ENCODE results near the gene KHDC4. TPM values are rescaled to one million over a fixed set of nuclear protein-coding genes. Genes with fewer than 3 reads are reported as not detected.

KHDC4 gene
- total and polyA plus RNA-seq, 4 donors = 31.5 to 53.5 (median 41.2) TPM

DNA sequence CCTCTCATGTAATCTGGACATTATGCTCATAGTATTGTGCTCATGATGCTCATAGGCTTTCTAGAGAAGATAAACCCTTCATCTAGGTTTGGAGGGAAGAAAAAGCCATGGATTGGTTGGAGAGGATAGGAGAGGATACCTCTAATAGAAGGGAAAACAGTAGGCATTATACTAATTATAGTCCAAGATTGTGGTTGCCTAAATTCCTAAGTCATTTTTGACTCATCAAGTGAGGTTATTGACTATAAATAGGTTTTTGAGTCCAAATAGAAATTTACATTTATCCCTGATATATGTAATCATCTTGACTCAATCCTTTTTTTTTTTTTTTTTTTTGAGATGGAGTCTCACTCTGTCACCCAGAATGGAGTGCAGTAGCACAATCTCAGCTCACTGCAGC is 69.8 kb downstream of the KHDC4 start:
- H3K4me3 ChIP-seq (ENCODE audit: low read depth, low read length) = no peak overlapping the region
- peaks cover 28% of the 10 kb centered on the region for H3K36me3 ChIP-seq (ENCODE audit: control insufficient read depth, insufficient read depth, low read length)
- no peak overlapping the region for H3K27ac ChIP-seq (ENCODE audit: low read depth, low read length)
- H3K9me3 ChIP-seq (ENCODE audit: control insufficient read depth, insufficient read depth, low read length) = no peaks in the 10 kb centered on the region
- DNase-seq (ENCODE audit: low read depth in 4 of 6, low spot score in 6 of 6) = no peak
- H3K27me3 ChIP-seq (ENCODE audit: control insufficient read depth, insufficient read depth, low read length) = no peaks in the 10 kb centered on the region
- H3K4me1 ChIP-seq (ENCODE audit: control insufficient read depth, insufficient read depth, low read length) = peaks cover 50% of the 10 kb centered on the region

Small RNA genes within 50 kb of the gene (small RNA-seq; reads per million reads assigned to genes)
- gene MIR6738 (ENCODE audit: low replicate concordance) = not detected
- not detected for gene RF00015 (ENCODE audit: low replicate concordance)
- gene SCARNA4 (ENCODE audit: low replicate concordance) = not detected
- gene SNORA80E (ENCODE audit: low replicate concordance) = 61.3 reads per million, percentile 98 among the genes with 10 or more reads in this experiment

Other genes starting within 250 kb of the KHDC4 start
- 100 to 1,000 TPM; 108 to 267 TPM for gene YY1AP1, start 245.6 kb downstream of the KHDC4 start, total RNA-seq
- gene YY1AP1, start 245.6 kb downstream of the KHDC4 start, polyA plus RNA-seq (ENCODE audit: insufficient read length in 2 of 2) = 10 to 100 TPM; 79.6 to 86.1 TPM
- gene DAP3, start 245.3 kb downstream of the KHDC4 start, total RNA-seq = 10 to 100 TPM; 50.9 to 54.1 TPM
- 100 to 1,000 TPM in 1 of 2 donors, 10 to 100 TPM in 1; 98.9 to 114 TPM for gene DAP3, start 245.3 kb downstream of the KHDC4 start, polyA plus RNA-seq (ENCODE audit: insufficient read length in 2 of 2)
- gene GON4L, start 77.2 kb downstream of the KHDC4 start, total RNA-seq = 10 to 100 TPM; 44.8 to 51.1 TPM
- gene GON4L, start 77.2 kb downstream of the KHDC4 start, polyA plus RNA-seq (ENCODE audit: insufficient read length in 2 of 2) = 10 to 100 TPM; 42.2 to 56.7 TPM
- gene SYT11, start 74.8 kb downstream of the KHDC4 start, total RNA-seq = 100 to 1,000 TPM; 118 to 384 TPM
- gene SYT11, start 74.8 kb downstream of the KHDC4 start, polyA plus RNA-seq (ENCODE audit: insufficient read length in 2 of 2) = 100 to 1,000 TPM; 266 to 310 TPM
- gene RIT1, start 23.1 kb downstream of the KHDC4 start, total RNA-seq = 10 to 100 TPM; 42.9 to 47.6 TPM
- gene RIT1, start 23.1 kb downstream of the KHDC4 start, polyA plus RNA-seq (ENCODE audit: insufficient read length in 2 of 2) = 10 to 100 TPM; 34.0 to 44.3 TPM
- gene RXFP4, start 7.2 kb upstream of the KHDC4 start, total RNA-seq = not detected
- gene RXFP4, start 7.2 kb upstream of the KHDC4 start, polyA plus RNA-seq (ENCODE audit: insufficient read length in 2 of 2) = not detected
- 10 to 100 TPM; 62.1 to 64.6 TPM for gene ARHGEF2, start 44.1 kb upstream of the KHDC4 start, total RNA-seq
- 10 to 100 TPM; 85.1 to 95.5 TPM for gene ARHGEF2, start 44.1 kb upstream of the KHDC4 start, polyA plus RNA-seq (ENCODE audit: insufficient read length in 2 of 2)
- gene SSR2, start 86.5 kb upstream of the KHDC4 start, total RNA-seq = 100 to 1,000 TPM; 187 to 313 TPM
- gene SSR2, start 86.5 kb upstream of the KHDC4 start, polyA plus RNA-seq (ENCODE audit: insufficient read length in 2 of 2) = 100 to 1,000 TPM; 186 to 225 TPM
- gene UBQLN4, start 119.4 kb upstream of the KHDC4 start, total RNA-seq = 10 to 100 TPM; 20.5 to 27.1 TPM
- gene UBQLN4, start 119.4 kb upstream of the KHDC4 start, polyA plus RNA-seq (ENCODE audit: insufficient read length in 2 of 2) = 10 to 100 TPM; 75.4 to 76.2 TPM
- 10 to 100 TPM; 34.9 to 76.8 TPM for gene LAMTOR2, start 120.4 kb upstream of the KHDC4 start, total RNA-seq
- 10 to 100 TPM; 72.0 to 75.3 TPM for gene LAMTOR2, start 120.4 kb upstream of the KHDC4 start, polyA plus RNA-seq (ENCODE audit: insufficient read length in 2 of 2)
- gene RAB25, start 126.7 kb upstream of the KHDC4 start, total RNA-seq = under 1 TPM in 1 of 2 donors, not detected in 1; 0.39 TPM
- gene RAB25, start 126.7 kb upstream of the KHDC4 start, polyA plus RNA-seq (ENCODE audit: insufficient read length in 2 of 2) = 1 to 10 TPM; 1.1 to 1.2 TPM
- 10 to 100 TPM in 1 of 2 donors, 1 to 10 TPM in 1; 5.8 to 12.3 TPM for gene MEX3A, start 148.1 kb upstream of the KHDC4 start, total RNA-seq
- gene MEX3A, start 148.1 kb upstream of the KHDC4 start, polyA plus RNA-seq (ENCODE audit: insufficient read length in 2 of 2) = 10 to 100 TPM; 35.1 to 39.3 TPM
- gene LMNA, start 180.3 kb upstream of the KHDC4 start, total RNA-seq = 100 to 1,000 TPM in 1 of 2 donors, 10 to 100 TPM in 1; 78.4 to 138 TPM
- gene LMNA, start 180.3 kb upstream of the KHDC4 start, polyA plus RNA-seq (ENCODE audit: insufficient read length in 2 of 2) = 10 to 100 TPM; 52.1 to 93.3 TPM
- 10 to 100 TPM in 1 of 2 donors, 1 to 10 TPM in 1; 8.2 to 15.9 TPM for gene SEMA4A, start 219.2 kb upstream of the KHDC4 start, total RNA-seq
- gene SEMA4A, start 219.2 kb upstream of the KHDC4 start, polyA plus RNA-seq (ENCODE audit: insufficient read length in 2 of 2) = 10 to 100 TPM; 32.2 to 42.0 TPM

All from spinal cord (tissue), 9 donors.